Endodermal cell (in vitro differentiated cells): Measurements from ENCODE around the gene OGDH. TPM values are rescaled to one million over a fixed set of nuclear protein-coding genes. Genes with fewer than 3 reads are reported as not detected.
"Not testable (repeated sequence)": the region's sequence is repeated elsewhere in the genome, so short reads cannot be mapped to it uniquely, and the experiment has no call there.

Source experiments
- DNase-seq: peaks from one replicate; pipeline ENCODE4 v3.0.0-alpha.2; 2017
- H3K27ac ChIP-seq: 2 replicates; pipeline ENCODE4 v1.5.1; 2013; ENCODE audit warnings: mild to moderate bottlenecking, low read depth, low read length, moderate library complexity
- H3K27me3 ChIP-seq: 2 replicates; pipeline ENCODE4 v1.6.1; 2013; ENCODE audit warnings: mild to moderate bottlenecking, low read length, moderate library complexity; ENCODE audit not compliant: insufficient read depth, control insufficient read depth, poor library complexity, severe bottlenecking
- H3K36me3 ChIP-seq: 2 replicates; pipeline ENCODE4 v1.7.0; 2013; ENCODE audit warnings: mild to moderate bottlenecking, low read length, moderate library complexity; ENCODE audit not compliant: control insufficient read depth, insufficient read depth
- H3K4me1 ChIP-seq: one replicate; pipeline ENCODE4 v1.7.0; 2013; ENCODE audit warnings: low read length; ENCODE audit not compliant: control insufficient read depth, insufficient read depth
- H3K4me3 ChIP-seq: 2 replicates; pipeline ENCODE4 v1.5.1; 2013; ENCODE audit warnings: mild to moderate bottlenecking, low read length, moderate library complexity
- H3K9ac ChIP-seq: 2 replicates; pipeline ENCODE4 v1.6.1; 2013; ENCODE audit warnings: mild to moderate bottlenecking, low read length, moderate library complexity; ENCODE audit not compliant: poor library complexity, severe bottlenecking; ENCODE audit errors: extremely low read depth
- H3K9me3 ChIP-seq: 2 replicates; pipeline ENCODE4 v1.6.1; 2013; ENCODE audit warnings: mild to moderate bottlenecking, low read length, moderate library complexity; ENCODE audit not compliant: control insufficient read depth
- H3K27ac Mint-ChIP-seq: 2 replicates; pipeline ENCODE4 v1.8.0; 2020; ENCODE audit warnings: mixed read lengths
- H3K27me3 Mint-ChIP-seq: 2 replicates; pipeline ENCODE4 v1.8.0; 2021; ENCODE audit warnings: mild to moderate bottlenecking, mixed read lengths; ENCODE audit not compliant: insufficient read depth
- H3K36me3 Mint-ChIP-seq: 2 replicates; pipeline ENCODE4 v1.8.0; 2020; ENCODE audit warnings: low read depth, mixed read lengths
- H3K4me1 Mint-ChIP-seq: 2 replicates; pipeline ENCODE4 v1.8.0; 2020; ENCODE audit warnings: mixed read lengths
- H3K4me3 Mint-ChIP-seq: 2 replicates; pipeline ENCODE4 v1.8.0; 2020; ENCODE audit warnings: mild to moderate bottlenecking, moderate library complexity, mixed read lengths
- H3K9me3 Mint-ChIP-seq: 2 replicates; pipeline ENCODE4 v1.8.0; 2020; ENCODE audit warnings: mild to moderate bottlenecking, mixed read lengths
- WGBS, 2 experiments: methylation state at CpG; one replicate each; pipeline versions ENCODE4 v1.1.5 to v1.1.7; 2013; ENCODE audit warnings: missing lambda C conversion rate in 2 of 2, mixed read lengths in 1 of 2; ENCODE audit not compliant: insufficient coverage in 1 of 2, insufficient read length in 1 of 2; 5-methylcytosine and 5-hydroxymethylcytosine counted together
- total RNA-seq, 2 donors: library from RNA; stranded (reverse); fragmentation: NEBNext Ultra II Directional in 1 of 2; extraction: Animal tissue kit (Norgen Biotek cat#: 25700) in 1 of 2; gene quantifications; 2 replicates in 1 of 2; 3 replicates in 1 of 2; pipeline ENCODE4 v1.2.1, GENCODE V29; 2021
- TF ChIP-seq, protein P1 (sequence below): fragments of 200-600 bp; sonication (generic); conservative IDR thresholded peaks from 2 replicates; pipeline ENCODE4 v1.5.0; 2021; ENCODE audit warnings: antibody characterized with exemption, mild to moderate bottlenecking

The OGDH gene
- total RNA-seq, 2 donors from 2014 or later: 82.5 to 96.0 TPM

DNA sequence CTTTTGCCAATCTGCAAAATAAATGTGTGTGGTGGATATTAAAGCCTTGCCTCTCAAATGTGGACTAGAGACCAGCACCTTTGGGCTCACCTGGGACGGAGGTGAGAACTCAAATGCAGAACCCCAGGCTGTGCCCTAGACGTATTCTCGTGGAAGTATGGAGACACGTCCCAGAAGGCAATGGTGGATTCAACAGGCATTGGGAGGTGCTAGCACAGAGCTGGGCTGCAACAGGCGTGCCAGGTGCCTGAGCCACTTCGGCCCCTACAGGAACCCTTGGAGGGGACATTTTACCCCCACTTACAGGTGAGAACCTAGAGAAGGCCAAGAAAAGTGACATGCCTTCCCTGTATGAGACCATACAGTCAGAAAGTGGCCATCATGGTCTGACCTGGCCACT is 44.9 kb upstream of the OGDH start:
- H3K27me3 Mint-ChIP-seq: peaks cover 8% of the 10 kb centered on the region

GRCh38 chr7:44561962-44562621 is 44.3 kb upstream of the OGDH start:
- peak; percentile 67 for DNase-seq
- H3K27ac ChIP-seq: no peak overlapping the region
- TF ChIP-seq, protein P1, sequence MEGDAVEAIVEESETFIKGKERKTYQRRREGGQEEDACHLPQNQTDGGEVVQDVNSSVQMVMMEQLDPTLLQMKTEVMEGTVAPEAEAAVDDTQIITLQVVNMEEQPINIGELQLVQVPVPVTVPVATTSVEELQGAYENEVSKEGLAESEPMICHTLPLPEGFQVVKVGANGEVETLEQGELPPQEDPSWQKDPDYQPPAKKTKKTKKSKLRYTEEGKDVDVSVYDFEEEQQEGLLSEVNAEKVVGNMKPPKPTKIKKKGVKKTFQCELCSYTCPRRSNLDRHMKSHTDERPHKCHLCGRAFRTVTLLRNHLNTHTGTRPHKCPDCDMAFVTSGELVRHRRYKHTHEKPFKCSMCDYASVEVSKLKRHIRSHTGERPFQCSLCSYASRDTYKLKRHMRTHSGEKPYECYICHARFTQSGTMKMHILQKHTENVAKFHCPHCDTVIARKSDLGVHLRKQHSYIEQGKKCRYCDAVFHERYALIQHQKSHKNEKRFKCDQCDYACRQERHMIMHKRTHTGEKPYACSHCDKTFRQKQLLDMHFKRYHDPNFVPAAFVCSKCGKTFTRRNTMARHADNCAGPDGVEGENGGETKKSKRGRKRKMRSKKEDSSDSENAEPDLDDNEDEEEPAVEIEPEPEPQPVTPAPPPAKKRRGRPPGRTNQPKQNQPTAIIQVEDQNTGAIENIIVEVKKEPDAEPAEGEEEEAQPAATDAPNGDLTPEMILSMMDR: no peak
- H3K9me3 ChIP-seq: no peaks in the 10 kb centered on the region
- H3K4me1 ChIP-seq: peaks cover 2% of the 10 kb centered on the region
- H3K4me3 ChIP-seq: no peak overlapping the region
- H3K9ac ChIP-seq: no peak overlapping the region
- H3K36me3 ChIP-seq: peaks cover 29% of the 10 kb centered on the region
- Mint-ChIP-seq H3K4me3 (no peak overlapping the region), H3K27me3 (peaks cover 5% of the 10 kb centered on the region), H3K36me3 (peaks cover 30% of the 10 kb centered on the region), H3K9me3 (peaks cover 4% of the 10 kb centered on the region), H3K4me1 (peaks cover 3% of the 10 kb centered on the region), H3K27ac (peak overlapping the region; percentile 75)
- 83 to 90% methylated on average over 3 to 7 of the region's 7 CpGs for WGBS, 2 experiments
- H3K27me3 ChIP-seq: no peaks in the 10 kb centered on the region

More for the DNA sequence above, 44.9 kb upstream of the OGDH start:
- Histone ChIP-seq H3K27me3 (no peaks in the 10 kb centered on the region), H3K27ac (no peak overlapping the region), H3K36me3 (peaks cover 26% of the 10 kb centered on the region), H3K4me3 (no peak overlapping the region), H3K4me1 (peaks cover 2% of the 10 kb centered on the region), H3K9me3 (no peaks in the 10 kb centered on the region), H3K9ac (no peak overlapping the region)
- Mint-ChIP-seq H3K4me1 (peaks cover 3% of the 10 kb centered on the region), H3K36me3 (peaks cover 26% of the 10 kb centered on the region), H3K9me3 (peaks cover 4% of the 10 kb centered on the region), H3K27ac (no peak overlapping the region), H3K4me3 (no peak overlapping the region)
- 91 to 97% methylated on average over 5 to 6 of the region's 6 CpGs for WGBS, 2 experiments
- DNase-seq: peak; percentile 38
- TF ChIP-seq, protein P1: no peak

- H3K36me3 Mint-ChIP-seq: peaks cover 35% of the 10 kb centered on the region
- not testable (repeated sequence) for H3K9me3 ChIP-seq, H3K9me3 Mint-ChIP-seq, H3K27me3 ChIP-seq, H3K27me3 Mint-ChIP-seq, H3K4me1 Mint-ChIP-seq, H3K4me1 ChIP-seq, H3K4me3 Mint-ChIP-seq, H3K4me3 ChIP-seq, H3K9ac ChIP-seq, H3K27ac ChIP-seq
- DNase-seq: peak; percentile 34
- peaks cover 34% of the 10 kb centered on the region for H3K36me3 ChIP-seq
- peak overlapping the region; percentile 75 for H3K27ac Mint-ChIP-seq
- WGBS, 2 experiments: 89% methylated on average over 7 of the region's 8 CpGs; no CpG with 5 or more reads in 1 of the 2 experiments
Observed at GRCh38 chr7:44562622-44562962, 43.8 kb upstream of the OGDH start.
